ENCODE data around the gene NBL1. TPM values are rescaled to one million over a fixed set of nuclear protein-coding genes. Genes with fewer than 3 reads are reported as not detected.

The NBL1 gene
- total RNA-seq, 1 donor from 2014 or later: 10.5 TPM

GRCh38 chr1:19682257-19682656, 38.1 kb downstream of the NBL1 start:
- Mint-ChIP-seq H3K27ac (no peak overlapping the region), H3K4me3 (ENCODE audit: low read depth) (no peak overlapping the region), H3K36me3 (ENCODE audit: insufficient read depth) (peaks cover 2% of the 10 kb centered on the region), H3K4me1 (ENCODE audit: low read depth) (no peaks in the 10 kb centered on the region), H3K27me3 (peaks cover 6% of the 10 kb centered on the region), H3K9me3 (ENCODE audit: low read depth) (no peaks in the 10 kb centered on the region)
- DNase-seq (ENCODE audit: low spot score, unreplicated experiment): no peak
- no peak for TF ChIP-seq CTCF (IDR thresholded peaks at IDR 0.05; ENCODE audit: unreplicated experiment)

GRCh38 chr1:19682901-19683300, 38.8 kb downstream of the NBL1 start:
- no peak for TF ChIP-seq CTCF (IDR thresholded peaks at IDR 0.05; ENCODE audit: unreplicated experiment)
- Mint-ChIP-seq H3K27me3 (peaks cover 3% of the 10 kb centered on the region), H3K9me3 (ENCODE audit: low read depth) (no peaks in the 10 kb centered on the region), H3K4me1 (ENCODE audit: low read depth) (no peaks in the 10 kb centered on the region), H3K27ac (no peak overlapping the region), H3K36me3 (ENCODE audit: insufficient read depth) (peaks cover 2% of the 10 kb centered on the region), H3K4me3 (ENCODE audit: low read depth) (no peak overlapping the region)
- no peak for DNase-seq (ENCODE audit: low spot score, unreplicated experiment)

- Mint-ChIP-seq H3K4me3 (ENCODE audit: low read depth) (no peak overlapping the region), H3K27ac (no peak overlapping the region), H3K27me3 (no peaks in the 10 kb centered on the region), H3K9me3 (ENCODE audit: low read depth) (no peaks in the 10 kb centered on the region), H3K36me3 (ENCODE audit: insufficient read depth) (peaks cover 2% of the 10 kb centered on the region), H3K4me1 (ENCODE audit: low read depth) (no peaks in the 10 kb centered on the region)
- DNase-seq (ENCODE audit: low spot score, unreplicated experiment): no peak
- no peak for TF ChIP-seq CTCF (IDR thresholded peaks at IDR 0.05; ENCODE audit: unreplicated experiment)
Measured at GRCh38 chr1:19683351-19683750, 39.2 kb downstream of the NBL1 start.

- no peak overlapping the region for H3K27ac Mint-ChIP-seq
- DNase-seq (ENCODE audit: low spot score, unreplicated experiment): no peak
- H3K4me1 Mint-ChIP-seq (ENCODE audit: low read depth): no peaks in the 10 kb centered on the region
- no peak for TF ChIP-seq CTCF (IDR thresholded peaks at IDR 0.05; ENCODE audit: unreplicated experiment)
- peaks cover 2% of the 10 kb centered on the region for H3K36me3 Mint-ChIP-seq (ENCODE audit: insufficient read depth)
- H3K9me3 Mint-ChIP-seq (ENCODE audit: low read depth): no peaks in the 10 kb centered on the region
- H3K4me3 Mint-ChIP-seq (ENCODE audit: low read depth): no peak overlapping the region
- no peaks in the 10 kb centered on the region for H3K27me3 Mint-ChIP-seq
Measured at GRCh38 chr1:19684677-19685076, 40.6 kb downstream of the NBL1 start.

- Mint-ChIP-seq H3K9me3 (ENCODE audit: low read depth) (no peaks in the 10 kb centered on the region), H3K4me1 (ENCODE audit: low read depth) (no peaks in the 10 kb centered on the region), H3K36me3 (ENCODE audit: insufficient read depth) (peaks cover 2% of the 10 kb centered on the region), H3K4me3 (ENCODE audit: low read depth) (no peak overlapping the region), H3K27me3 (no peaks in the 10 kb centered on the region), H3K27ac (no peak overlapping the region)
- no peak for DNase-seq (ENCODE audit: low spot score, unreplicated experiment)
- no peak for TF ChIP-seq CTCF (IDR thresholded peaks at IDR 0.05; ENCODE audit: unreplicated experiment)
Measured at GRCh38 chr1:19685994-19686393, 41.9 kb downstream of the NBL1 start.

Measured in progenitor cell of endocrine pancreas (in vitro differentiated cells).